Anterior cingulate cortex (tissue), 58 donors: Measurements from ENCODE around the gene CACNA1B.
A peak's percentile ranks its signal among the peaks of the same experiment; 100 is the strongest.
"Not testable (repeated sequence)": the region's sequence is repeated elsewhere in the genome, so short reads cannot be mapped to it uniquely, and the experiment has no call there.

Source experiments
- DNase-seq, 58 donors: peaks; one replicate each; lab custom pipeline; 2025; lab: John Stamatoyannopoulos, UW

CACNA1B gene

DNA sequence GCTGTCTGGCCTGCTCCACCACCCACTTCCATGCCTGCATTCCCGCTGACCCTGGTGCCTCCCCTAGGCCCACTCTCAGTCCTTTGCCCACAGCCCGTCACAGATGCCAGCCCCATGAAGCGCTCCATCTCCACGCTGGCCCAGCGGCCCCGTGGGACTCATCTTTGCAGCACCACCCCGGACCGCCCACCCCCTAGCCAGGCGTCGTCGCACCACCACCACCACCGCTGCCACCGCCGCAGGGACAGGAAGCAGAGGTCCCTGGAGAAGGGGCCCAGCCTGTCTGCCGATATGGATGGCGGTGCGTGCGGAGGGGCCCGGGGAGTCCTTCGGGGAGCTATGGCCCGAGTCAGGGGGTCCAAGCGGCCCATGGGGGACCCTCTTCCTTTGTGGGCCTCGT lies 242.5 kb downstream of the CACNA1B start:
- DNase-seq, result no peak

DNA sequence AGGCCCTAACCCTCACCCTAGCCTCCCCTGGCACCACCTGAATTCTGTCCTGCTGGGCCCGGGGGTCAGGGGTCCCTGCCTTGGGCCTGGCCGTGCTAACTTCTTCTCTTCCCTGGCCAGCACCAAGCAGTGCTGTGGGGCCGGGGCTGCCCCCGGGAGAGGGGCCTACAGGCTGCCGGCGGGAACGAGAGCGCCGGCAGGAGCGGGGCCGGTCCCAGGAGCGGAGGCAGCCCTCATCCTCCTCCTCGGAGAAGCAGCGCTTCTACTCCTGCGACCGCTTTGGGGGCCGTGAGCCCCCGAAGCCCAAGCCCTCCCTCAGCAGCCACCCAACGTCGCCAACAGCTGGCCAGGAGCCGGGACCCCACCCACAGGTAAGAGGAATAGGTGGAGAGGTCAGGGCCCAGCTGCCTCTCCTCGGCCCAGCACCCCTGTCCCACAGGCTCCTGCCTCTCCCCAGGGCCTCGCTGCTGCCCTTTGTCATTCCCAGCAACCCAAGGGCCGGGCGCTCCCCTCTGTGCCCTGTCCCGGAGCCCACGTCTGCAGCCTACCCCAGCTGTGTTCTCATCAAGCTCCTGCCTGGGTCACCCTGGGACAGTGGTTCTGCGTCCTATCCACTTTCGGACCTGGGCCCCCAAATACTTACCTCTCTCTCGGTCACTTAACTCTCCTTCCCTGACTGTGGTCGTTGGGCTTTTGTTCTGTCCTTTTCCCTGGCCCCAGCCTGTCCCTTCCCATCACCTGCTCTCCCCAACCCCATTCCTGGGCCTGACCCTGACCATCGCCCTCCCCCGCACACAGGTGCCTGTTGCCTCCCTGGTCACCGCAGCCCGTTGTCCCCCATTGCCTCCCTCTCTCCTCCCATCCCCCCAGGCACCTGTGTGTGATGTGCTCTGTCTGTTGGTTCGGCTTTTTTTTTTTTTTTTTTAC lies 243.2 kb downstream of the CACNA1B start:
- DNase-seq, result no peak

DNA sequence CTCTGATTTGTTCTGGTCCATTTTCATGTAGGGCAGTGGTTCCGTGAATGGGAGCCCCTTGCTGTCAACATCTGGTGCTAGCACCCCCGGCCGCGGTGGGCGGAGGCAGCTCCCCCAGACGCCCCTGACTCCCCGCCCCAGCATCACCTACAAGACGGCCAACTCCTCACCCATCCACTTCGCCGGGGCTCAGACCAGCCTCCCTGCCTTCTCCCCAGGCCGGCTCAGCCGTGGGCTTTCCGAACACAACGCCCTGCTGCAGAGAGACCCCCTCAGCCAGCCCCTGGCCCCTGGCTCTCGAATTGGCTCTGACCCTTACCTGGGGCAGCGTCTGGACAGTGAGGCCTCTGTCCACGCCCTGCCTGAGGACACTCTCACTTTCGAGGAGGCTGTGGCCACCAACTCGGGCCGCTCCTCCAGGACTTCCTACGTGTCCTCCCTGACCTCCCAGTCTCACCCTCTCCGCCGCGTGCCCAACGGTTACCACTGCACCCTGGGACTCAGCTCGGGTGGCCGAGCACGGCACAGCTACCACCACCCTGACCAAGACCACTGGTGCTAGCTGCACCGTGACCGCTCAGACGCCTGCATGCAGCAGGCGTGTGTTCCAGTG lies 244.0 kb downstream of the CACNA1B start:
- no peak for DNase-seq

DNA sequence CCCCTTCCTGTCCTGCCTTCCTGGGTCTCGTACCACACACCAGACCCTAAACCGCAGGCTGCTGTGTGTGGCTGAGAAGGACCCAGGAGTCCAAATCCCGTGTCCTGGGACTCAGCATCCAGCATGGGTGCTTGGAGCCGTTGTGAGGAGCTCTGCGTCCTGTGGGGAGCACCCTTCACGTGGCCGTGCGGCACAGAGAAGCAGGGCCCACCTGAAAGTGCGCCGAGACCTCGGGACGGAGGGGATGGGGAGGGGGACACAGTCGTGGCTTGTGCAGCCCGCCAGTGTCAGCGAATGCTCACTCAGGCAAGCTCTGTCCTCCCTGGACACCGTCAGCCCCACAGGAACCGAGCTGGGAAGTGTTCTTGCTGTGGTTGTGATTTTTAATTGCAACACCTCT lies 244.6 kb downstream of the CACNA1B start:
- DNase-seq, result no peak

DNA sequence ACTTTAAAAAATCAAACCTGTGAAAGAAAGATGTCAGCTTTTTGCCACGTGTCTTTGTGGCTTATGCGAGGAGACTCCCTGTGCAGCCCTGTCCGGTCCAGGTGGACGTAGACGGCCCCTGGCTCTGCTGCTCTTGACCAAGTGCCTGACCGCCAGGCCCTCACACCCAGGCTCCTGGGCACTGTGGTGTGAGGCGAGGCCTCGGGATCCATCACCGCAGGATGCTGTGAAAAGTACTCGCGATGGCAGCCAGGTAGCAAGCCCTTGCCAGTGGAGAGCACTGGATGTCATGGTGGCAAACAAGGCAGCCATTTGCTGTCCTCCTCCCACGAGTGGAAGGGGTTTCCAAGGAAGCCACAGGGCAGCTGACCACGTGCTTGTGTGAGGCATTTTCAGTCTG lies 245.1 kb downstream of the CACNA1B start:
- no peak for DNase-seq

DNA sequence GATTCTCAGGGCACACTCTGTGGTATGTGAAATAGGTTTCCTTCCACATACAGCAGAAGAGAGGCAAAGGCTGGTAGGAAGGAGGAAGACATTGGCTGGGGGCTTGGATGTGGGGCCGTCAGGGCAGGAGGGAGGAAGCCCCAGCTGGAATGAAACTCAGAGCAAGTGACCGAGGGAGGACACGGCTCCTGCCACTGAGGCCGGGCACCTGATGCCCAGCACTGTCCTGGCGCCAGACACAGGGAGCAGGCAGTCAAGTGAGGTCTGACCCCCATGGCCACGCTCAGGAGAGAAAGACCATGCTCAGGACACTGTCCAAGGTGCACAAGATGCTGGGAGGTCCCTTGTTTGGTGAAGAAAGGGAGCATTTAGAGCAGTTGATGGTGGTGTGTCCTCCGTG lies 245.5 kb downstream of the CACNA1B start:
- no peak for DNase-seq

DNA sequence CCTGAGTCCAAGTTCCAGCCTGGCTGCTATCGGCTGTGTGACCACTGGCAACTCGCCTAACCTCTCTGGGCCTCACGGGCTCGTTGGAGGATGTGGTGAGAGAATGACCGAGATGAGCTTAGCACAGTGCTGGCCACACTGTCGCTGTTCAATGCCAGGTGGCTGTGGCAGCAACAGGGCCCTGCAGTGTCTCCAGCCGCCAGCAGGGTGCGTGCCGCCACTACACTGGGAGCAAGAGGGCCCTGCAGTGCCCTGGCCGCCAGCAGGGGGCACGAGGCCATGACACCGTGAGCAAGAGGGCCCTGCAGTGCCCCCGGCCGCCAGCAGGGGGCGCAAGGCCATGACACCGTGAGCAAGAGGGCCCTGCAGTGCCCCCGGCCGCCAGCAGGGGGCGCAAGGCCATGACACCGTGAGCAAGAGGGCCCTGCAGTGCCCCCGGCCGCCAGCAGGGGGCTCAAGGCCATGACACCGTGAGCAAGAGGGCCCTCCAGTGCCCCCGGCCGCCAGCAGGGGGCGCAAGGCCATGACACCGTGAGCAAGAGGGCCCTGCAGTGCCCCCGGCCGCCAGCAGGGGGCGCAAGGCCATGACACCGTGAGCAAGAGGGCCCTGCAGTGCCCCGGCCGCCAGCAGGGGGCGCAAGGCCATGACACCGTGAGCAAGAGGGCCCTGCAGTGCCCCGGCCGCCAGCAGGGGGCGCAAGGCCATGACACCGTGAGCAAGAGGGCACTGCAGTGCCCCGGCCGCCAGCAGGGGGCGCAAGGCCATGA lies 248.7 kb downstream of the CACNA1B start:
- not testable (repeated sequence) for DNase-seq

DNA sequence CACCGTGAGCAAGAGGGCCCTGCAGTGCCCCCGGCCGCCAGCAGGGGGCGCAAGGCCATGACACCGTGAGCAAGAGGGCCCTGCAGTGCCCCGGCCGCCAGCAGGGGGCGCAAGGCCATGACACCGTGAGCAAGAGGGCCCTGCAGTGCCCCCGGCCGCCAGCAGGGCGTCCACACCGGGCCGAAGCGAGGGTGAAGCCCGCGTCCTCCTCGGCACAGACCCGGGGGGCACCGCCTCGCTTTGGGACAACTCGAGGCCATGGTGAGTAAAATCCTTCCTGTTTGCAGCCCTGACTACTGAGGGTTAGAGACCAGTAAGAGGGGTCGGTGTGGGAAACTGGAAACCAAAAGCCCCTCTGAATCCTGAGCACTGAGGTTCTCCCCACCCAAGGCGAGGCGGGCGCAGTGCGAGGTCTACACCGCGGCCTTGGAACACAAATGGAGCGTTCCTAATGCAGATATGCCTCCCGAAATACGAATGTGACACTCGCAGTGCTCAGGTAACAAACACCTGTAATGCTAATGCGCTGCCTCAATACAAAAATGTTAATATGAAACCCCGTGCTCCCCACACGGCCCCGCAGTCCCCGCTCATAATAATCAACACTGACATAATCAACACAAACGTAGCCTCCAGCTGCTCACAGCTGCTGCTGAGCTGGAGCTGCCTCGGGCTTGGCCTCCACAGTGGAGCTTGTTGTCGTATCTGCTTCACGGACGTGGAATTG lies 249.4 kb downstream of the CACNA1B start:
- not testable (repeated sequence) for DNase-seq

DNA sequence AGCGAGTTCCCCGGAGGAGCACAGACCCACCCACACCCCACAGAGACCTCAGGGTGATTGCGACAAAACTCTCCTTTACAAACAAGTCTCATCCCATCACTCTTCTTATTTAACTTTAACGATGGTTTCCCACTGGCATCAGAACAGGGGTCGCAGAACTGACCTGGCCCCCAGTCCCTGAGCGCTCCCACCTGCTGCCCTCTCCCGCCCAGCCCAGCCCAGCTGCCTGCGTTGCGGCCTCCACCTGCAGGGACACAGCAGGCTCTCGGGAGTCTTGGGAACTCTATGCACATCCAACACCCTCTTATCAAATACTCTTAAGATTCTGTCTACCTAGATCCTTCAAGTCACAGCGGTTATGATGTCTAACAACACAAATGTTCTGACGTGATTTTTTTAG lies 250.4 kb downstream of the CACNA1B start:
- not testable (repeated sequence) for DNase-seq

DNA sequence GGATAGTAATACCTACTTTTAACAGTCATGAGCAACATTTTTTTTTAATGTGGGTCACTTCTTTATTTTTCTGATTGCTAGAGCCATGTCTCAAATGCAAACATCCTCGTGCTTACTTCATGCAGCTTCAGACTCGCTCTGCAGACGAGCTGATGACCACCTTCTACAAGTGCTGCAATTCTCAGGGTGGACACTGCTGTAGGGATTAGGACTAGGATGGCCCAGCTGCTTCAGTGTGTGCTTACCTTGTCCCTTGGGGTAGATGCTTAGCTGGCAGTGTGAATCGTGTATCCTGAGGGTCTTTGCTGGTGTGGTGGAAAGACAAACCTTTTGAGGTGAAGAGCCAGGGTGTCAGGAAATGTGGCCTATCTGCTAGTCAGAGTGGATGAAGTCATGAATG lies 251.7 kb downstream of the CACNA1B start:
- DNase-seq, result not testable (repeated sequence)

DNA sequence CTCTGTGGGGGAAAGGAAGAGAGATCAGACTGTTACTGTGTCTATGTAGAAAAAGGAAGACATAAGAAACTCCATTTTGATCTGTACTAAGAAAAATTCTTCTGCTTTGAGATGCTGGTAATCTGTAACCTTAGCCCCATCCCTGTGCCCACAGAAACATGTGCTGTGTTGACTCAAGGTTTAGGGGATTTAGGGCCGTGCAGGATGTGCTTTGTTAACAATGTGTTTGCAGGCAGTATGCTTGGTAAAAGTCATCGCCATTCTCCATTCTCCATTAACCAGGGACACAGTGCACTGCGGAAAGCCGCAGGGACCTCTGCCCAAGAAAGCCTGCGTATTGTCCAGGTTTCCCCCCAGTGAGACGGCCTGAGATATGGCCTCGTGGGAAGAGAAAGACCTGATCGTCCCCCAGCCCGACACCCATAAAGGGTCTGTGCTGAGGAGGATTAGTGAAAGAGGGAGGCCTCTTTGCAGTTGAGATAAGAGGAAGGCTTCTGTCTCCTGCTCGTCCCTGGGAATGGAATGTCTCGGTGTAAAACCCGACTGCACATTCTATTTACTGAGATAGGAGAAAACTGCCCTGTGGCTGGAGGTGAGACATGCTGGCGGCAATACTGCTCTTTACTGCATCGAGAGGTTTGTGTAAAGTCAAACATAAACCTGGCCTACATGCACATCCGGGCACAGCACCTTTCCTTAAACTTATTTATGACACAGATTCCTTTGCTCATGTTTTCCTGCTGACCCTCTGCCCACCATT lies 255.5 kb downstream of the CACNA1B start:
- DNase-seq, result not testable (repeated sequence)

DNA sequence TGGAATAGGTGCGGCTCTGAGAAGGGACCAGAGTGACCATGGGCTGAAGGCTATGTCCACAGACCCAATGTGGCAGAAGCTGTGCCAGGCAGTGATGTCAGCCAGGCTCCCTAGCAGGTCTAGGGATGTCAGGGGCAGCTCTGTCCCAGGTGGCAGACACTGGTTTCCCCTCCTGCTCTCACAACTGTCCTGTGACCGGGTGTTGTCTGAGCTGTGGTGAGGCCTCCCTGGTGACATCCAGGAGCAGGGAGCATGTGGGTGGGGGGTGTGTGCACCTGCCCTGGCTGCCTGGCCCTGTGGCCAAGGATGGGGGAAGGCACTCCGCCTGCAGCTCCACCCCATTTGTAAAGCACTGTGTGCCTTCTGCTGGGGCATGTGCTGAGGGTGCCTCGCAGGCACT lies 257.0 kb downstream of the CACNA1B start:
- DNase-seq, result not testable (repeated sequence)

DNA sequence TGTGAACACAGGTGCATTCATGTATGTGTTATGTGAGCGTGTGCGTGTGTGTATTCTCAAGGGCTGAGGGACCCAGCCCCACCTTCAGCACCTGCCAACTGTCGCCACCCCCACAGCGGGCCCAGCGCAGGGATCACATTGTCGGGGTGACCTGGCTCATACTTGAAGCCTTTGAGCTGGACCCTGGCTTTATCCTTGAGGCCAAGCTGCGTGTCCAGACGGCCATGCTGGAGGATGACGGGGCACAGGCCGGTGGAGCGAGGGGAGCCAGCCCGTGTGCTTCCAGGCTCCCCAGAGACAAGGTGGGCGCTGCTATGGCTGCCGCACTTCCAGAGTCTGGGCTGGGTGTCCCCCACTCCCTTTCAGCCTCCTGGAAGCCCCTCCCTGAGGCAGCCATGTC lies 261.5 kb downstream of the CACNA1B start:
- not testable (repeated sequence) for DNase-seq

DNA sequence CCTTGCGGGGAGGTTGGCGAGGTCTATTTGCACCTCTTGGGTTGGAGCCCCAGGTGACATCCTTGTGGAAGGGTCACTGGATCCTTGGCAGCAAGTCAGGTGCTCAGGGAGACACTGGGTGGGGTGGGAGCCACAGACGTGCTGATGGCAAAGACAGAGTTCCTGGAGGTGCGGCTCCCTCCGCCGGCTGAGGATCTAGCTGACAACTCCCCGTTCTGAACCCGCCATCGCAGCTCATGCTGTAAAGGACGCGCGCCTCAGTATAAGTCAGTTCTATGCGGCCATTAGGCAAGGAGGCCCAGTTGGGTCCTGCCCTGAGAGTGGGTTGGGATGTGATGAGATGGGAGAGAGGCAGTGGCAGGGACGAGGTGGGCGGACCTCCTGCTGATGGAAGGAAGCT lies 263.4 kb downstream of the CACNA1B start:
- not testable (repeated sequence) for DNase-seq

DNA sequence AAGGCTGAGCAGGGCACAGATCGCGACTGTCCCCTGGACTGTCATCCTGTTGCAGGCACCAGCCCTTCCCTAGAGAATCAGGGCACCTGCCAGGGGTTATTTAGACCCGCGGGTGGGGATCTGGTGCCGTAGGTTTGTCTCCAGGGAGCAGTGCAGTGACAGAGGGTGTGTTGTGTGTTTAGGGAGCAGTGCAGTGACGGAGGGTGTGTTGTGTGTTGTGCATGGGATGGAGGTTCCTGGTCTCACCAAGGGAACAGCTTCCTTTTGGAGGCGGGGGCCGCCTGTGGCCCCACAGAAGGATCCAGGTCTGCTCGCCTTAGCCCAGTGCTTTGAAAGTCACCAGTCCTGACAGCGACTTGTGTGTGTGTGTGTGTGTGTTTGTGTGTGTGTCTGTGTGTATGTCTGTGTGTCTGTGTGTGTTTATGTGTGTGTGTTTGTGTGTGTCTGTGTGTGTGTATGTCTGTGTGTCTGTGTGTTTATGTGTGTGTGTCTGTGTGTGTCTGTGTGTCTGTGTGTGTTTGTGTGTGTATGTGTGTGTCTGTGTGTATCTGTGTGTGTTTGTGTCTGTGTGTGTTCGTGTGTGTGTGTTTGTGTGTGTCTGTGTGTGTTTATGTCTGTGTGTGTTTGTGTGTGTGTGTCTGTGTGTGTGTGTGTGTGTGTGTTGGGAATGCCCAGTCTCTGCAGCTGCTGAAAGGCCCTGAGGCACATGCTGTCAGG lies 265.1 kb downstream of the CACNA1B start:
- DNase-seq, result not testable (repeated sequence)

DNA sequence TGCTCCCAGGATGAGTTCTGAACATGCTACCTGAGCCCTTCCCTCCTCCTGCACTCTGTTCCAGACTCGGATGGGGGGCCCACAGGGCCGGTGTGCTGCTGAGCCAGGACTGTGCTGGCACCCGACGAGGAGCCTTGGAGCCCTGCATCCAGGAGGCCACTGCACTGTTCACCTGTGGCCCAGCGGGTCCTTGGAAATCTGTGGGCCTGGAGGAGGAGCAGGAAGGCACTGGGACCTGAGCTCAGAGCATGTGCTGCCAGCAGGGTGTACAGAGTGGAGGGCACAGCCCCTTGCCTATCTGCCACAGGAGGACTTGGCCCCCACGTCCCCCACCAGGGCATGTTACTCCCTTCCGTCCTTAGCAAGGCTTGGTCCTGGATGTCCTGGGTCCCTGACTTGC lies 265.9 kb downstream of the CACNA1B start:
- not testable (repeated sequence) for DNase-seq

DNA sequence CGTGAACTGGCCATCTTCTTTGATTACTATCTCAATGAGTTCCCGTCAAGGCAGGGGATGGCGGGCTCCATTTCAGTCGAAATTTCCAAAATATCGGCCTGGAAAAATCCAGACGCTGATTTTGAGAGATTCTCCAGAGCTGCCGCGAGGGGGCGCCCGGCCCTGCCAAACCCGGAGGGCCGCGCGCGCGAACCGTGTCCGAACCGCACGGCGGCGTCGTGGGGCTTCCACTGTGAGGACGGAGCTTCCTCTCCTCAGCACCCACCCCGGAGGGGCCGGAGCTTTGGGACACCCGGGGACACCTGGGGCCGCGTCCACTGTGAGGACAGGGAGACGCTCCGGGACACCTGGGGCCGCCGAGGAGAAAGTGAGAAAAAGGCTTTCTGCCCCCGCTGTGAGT lies 270.0 kb downstream of the CACNA1B start:
- peak in 4 of 58 donors; percentile 6 to 22 (median 10) for DNase-seq

DNA sequence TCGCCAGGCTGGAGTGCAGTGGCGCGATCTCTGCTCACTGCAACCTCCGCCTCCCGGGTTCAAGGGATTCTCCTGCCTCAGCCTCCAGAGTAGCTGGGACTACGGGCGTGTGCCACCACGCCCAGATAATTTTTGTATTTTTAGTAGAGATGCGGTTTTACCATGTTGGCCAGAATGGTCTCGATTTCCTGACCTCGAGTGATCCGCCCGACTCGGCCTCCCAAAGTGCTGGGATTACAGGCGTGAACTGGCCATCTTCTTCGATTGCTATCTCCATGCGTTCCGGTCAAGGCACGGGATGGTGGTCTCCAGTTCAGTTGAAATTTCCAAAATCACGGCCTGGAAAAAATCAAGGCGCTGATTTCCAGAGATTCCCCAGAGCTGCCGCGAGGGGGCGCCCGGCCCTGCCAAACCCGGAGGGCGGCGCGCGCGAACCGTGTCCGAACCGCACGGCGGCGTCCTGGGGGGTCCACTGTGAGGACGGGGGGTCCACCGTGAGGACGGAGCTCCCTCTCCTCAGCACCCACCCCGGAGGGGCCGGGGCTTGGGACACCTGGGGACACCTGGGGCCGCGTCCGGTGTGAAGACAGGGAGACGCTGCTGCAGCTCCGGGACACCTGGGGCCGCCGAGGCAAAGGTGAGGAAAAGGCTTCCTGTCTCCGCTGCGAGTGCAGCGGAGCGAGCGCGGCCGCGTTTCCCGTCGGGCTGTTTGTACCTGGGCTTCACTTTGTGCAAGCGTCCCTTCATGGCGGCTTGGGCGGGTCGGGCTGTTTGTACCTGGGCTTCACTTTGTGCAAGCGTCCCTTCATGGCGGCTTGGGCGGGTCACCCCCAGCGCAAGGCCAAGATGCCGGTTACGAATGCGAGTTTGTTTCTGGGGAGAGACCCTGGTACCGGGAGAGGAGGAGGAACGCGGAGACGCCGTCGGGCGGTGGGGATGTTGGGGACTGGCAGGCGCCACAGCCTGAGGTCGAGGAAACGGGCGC lies 272.4 kb downstream of the CACNA1B start:
- peak in 4 of 58 donors; percentile 4 to 20 (median 10) for DNase-seq
